B cell (primary cell): Measurements from ENCODE around the gene RILP. TPM values are rescaled to one million over a fixed set of nuclear protein-coding genes. Genes with fewer than 3 reads are reported as not detected.

ENCODE experiments used
- ATAC-seq: fragments of 200-7000 bp; cut with Tn5 transposase; one replicate; pipeline ENCODE4 v1.10.0; 2021; ENCODE audit warnings: low read depth, mild to moderate bottlenecking, moderate number of reproducible peaks, moderate library complexity
- CTCF ChIA-PET: fragments of 350-600 bp; sonication (Branson Sonifier 250); formaldehyde crosslinking; loops from one replicate; lab custom pipeline; 2021; ENCODE audit warnings: antibody characterized with exemption, inconsistent platforms; lab: Charles Lee
- POLR2A ChIA-PET: fragments of 350-600 bp; sonication (Branson Sonifier 250); formaldehyde crosslinking; loops from one replicate; lab custom pipeline; 2021; ENCODE audit warnings: antibody characterized with exemption; lab: Charles Lee
- DNase-seq: peaks from one replicate; pipeline ENCODE4 v3.0.0; 2013
- H2AFZ ChIP-seq: 2 replicates; pipeline ENCODE4 v1.6.1; 2012; ENCODE audit warnings: mild to moderate bottlenecking, low read depth, low read length; ENCODE audit not compliant: insufficient read depth, poor library complexity, severe bottlenecking
- H3K27ac ChIP-seq, 2 donors: 1 replicate in 1 of 2; 2 replicates in 1 of 2; pipeline ENCODE4 v1.5.1; 2012 to 2013; ENCODE audit warnings: low read length in 2 of 2, mild to moderate bottlenecking in 2 of 2, moderate library complexity in 1 of 2
- H3K27me3 ChIP-seq, 4 experiments: fragments of 200-600 bp in 1 of 4; sonication (generic) in 1 of 4; replicated peaks in 1 of 4; 1 replicate in 2 of 4; 2 replicates in 2 of 4; pipeline versions ENCODE4 v1.6.1 to v1.7.0; 2013 to 2016; ENCODE audit warnings: low read length in 3 of 4, mild to moderate bottlenecking in 2 of 4, mixed read lengths in 1 of 4, moderate library complexity in 1 of 4; ENCODE audit not compliant: insufficient read depth in 4 of 4, control insufficient read depth in 3 of 4; ENCODE audit errors: control extremely low read depth in 1 of 4
- H3K36me3 ChIP-seq, 2 experiments: replicated peaks in 1 of 2; 1 replicate in 1 of 2; 2 replicates in 1 of 2; pipeline versions ENCODE4 v1.6.1 to v1.7.1; 2013; ENCODE audit warnings: low read length in 1 of 2; ENCODE audit not compliant: insufficient read depth in 2 of 2, control insufficient read depth in 1 of 2; ENCODE audit errors: control extremely low read depth in 1 of 2, extremely low read depth in 1 of 2
- H3K4me1 ChIP-seq, 2 donors: fragments of 200-600 bp in 1 of 2; sonication (generic) in 1 of 2; 1 replicate in 1 of 2; 2 replicates in 1 of 2; pipeline versions ENCODE4 v1.5.1 to v1.6.1; 2013 to 2017; ENCODE audit warnings: low read length in 2 of 2; ENCODE audit not compliant: control insufficient read depth in 2 of 2, insufficient read depth in 2 of 2
- H3K4me2 ChIP-seq: replicated peaks from 2 replicates; pipeline ENCODE3; 2012; ENCODE audit warnings: mild to moderate bottlenecking, low read depth, low read length; ENCODE audit not compliant: poor library complexity, severe bottlenecking
- H3K4me3 ChIP-seq, 5 experiments: fragments of 200-600 bp in 1 of 5; sonication (generic) in 1 of 5; 1 replicate in 3 of 5; 2 replicates in 2 of 5; pipeline versions ENCODE4 v1.5.1 to v1.7.0; 2011 to 2016; ENCODE audit warnings: low read length in 4 of 5, mild to moderate bottlenecking in 4 of 5, low read depth in 2 of 5, control low read depth in 1 of 5, moderate library complexity in 1 of 5; ENCODE audit not compliant: insufficient read depth in 1 of 5; ENCODE audit errors: control extremely low read depth in 1 of 5, extremely low read depth in 1 of 5
- H3K79me2 ChIP-seq: fragments of 200-600 bp; sonication (generic); one replicate; pipeline ENCODE4 v1.6.0; 2016; ENCODE audit warnings: low read length; ENCODE audit not compliant: control insufficient read depth, insufficient read depth
- H3K9ac ChIP-seq: fragments of 200-600 bp; sonication (generic); 2 replicates; pipeline ENCODE4 v1.6.1; 2017; ENCODE audit warnings: mild to moderate bottlenecking, low read length, moderate library complexity
- H3K9me3 ChIP-seq, 3 donors: one replicate each; pipeline versions ENCODE4 v1.6.1 to v1.7.1; 2013; ENCODE audit warnings: low read length in 2 of 3; ENCODE audit not compliant: control insufficient read depth in 2 of 3, insufficient read depth in 1 of 3; ENCODE audit errors: control extremely low read depth in 1 of 3
- H4K20me1 ChIP-seq: 2 replicates; pipeline ENCODE4 v1.6.0; 2012; ENCODE audit warnings: mild to moderate bottlenecking, low read length; ENCODE audit not compliant: insufficient read depth, control insufficient read depth, poor library complexity, severe bottlenecking
- H3K27ac Mint-ChIP-seq: one replicate; pipeline ENCODE4 v1.8.0; 2021; ENCODE audit warnings: mixed read lengths
- H3K27me3 Mint-ChIP-seq: one replicate; pipeline ENCODE4 v1.8.0; 2021; ENCODE audit warnings: mixed read lengths
- H3K4me1 Mint-ChIP-seq: one replicate; pipeline ENCODE4 v1.8.0; 2021; ENCODE audit warnings: mixed read lengths
- H3K4me3 Mint-ChIP-seq: one replicate; pipeline ENCODE4 v1.8.0; 2021; ENCODE audit warnings: mixed read lengths
- H3K9me3 Mint-ChIP-seq: one replicate; pipeline ENCODE4 v1.8.0; 2022; ENCODE audit warnings: mixed read lengths; ENCODE audit not compliant: insufficient read depth
- CTCF ChIP-seq: fragments of 200-600 bp; IDR thresholded peaks from one replicate; pipeline ENCODE4 v1.8.0; 2022; ENCODE audit warnings: antibody characterized with exemption, mild to moderate bottlenecking
- EZH2 ChIP-seq: IDR thresholded peaks from 2 replicates; pipeline ENCODE4 v1.6.1; 2012; ENCODE audit warnings: borderline replicate concordance, low read depth, mild to moderate bottlenecking, moderate library complexity, low read length; ENCODE audit not compliant: insufficient read depth, poor library complexity, severe bottlenecking
- WGBS: methylation state at CpG from one replicate; pipeline ENCODE4 v1.1.5; 2013; ENCODE audit warnings: missing lambda C conversion rate; ENCODE audit not compliant: insufficient coverage; 5-methylcytosine and 5-hydroxymethylcytosine counted together
- intact Hi-C: fragments of 100-400 bp; cut with micrococcal nuclease; formaldehyde crosslinking; loops from one replicate; pipeline ENCODE4 v1.10.0; 2022
- polyA minus RNA-seq: library from RNA; depleted of rRNA, polyadenylated mRNA; stranded (reverse); fragments of >200 nt; gene quantifications from 2 replicates; pipeline ENCODE4 v1.2.3, GENCODE V29; 2012
- polyA plus RNA-seq: library from polyadenylated mRNA; depleted of rRNA; stranded (reverse); fragments of >200 nt; gene quantifications from 2 replicates; pipeline ENCODE4 v1.2.3, GENCODE V29; 2012
- total RNA-seq, 2 donors: library from RNA; stranded (reverse); fragments of 120-200 nt in 1 of 2; gene quantifications; 1 replicate in 1 of 2; 2 replicates in 1 of 2; pipeline versions ENCODE4 v1.2.3 to v1.2.4, GENCODE V29; 2013 to 2022

Gene RILP, protein sequence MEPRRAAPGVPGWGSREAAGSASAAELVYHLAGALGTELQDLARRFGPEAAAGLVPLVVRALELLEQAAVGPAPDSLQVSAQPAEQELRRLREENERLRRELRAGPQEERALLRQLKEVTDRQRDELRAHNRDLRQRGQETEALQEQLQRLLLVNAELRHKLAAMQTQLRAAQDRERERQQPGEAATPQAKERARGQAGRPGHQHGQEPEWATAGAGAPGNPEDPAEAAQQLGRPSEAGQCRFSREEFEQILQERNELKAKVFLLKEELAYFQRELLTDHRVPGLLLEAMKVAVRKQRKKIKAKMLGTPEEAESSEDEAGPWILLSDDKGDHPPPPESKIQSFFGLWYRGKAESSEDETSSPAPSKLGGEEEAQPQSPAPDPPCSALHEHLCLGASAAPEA
- total RNA-seq (7.0 and 9.4 TPM in 2 replicates), polyA plus RNA-seq (1.1 and 2.0 TPM in 2 replicates), polyA minus RNA-seq (0.43 and 3.5 TPM in 2 replicates)
- total RNA-seq (2013), result 1.3 TPM

- peaks cover 0 to 48% of the 10 kb centered on the region in 2 experiments for H3K36me3 ChIP-seq
- TF ChIP-seq CTCF, result no peak
- no peaks in the 10 kb centered on the region for H3K79me2 ChIP-seq
- POLR2A ChIA-PET, result interaction anchor here (0.8 to 4.1 kb wide), 10 partner anchors 9 to 133 kb away, joined by 3 to 77 read pairs (median 6); partner anchors contain the start of genes INPP5K and SLC43A2
- peak within 1 kb of the TSS; percentile 88 for H2AFZ ChIP-seq
- intact Hi-C loops, result loop anchor here (1.0 to 5.0 kb wide), 6 partner anchors 19 to 393 kb away; partner anchors contain the start of genes INPP5K and PRPF8
- Mint-ChIP-seq H3K27me3 (no peaks in the 10 kb centered on the region), H3K4me1 (peaks cover 22% of the 10 kb centered on the region), H3K27ac (peak within 1 kb of the TSS; percentile 75), H3K4me3 (peak within 1 kb of the TSS; percentile 79), H3K9me3 (no peaks in the 10 kb centered on the region)
- ATAC-seq (no peak), DNase-seq (peak; percentile 47)
- peak within 1 kb of the TSS in 4 of 5 experiments; percentile 47 to 75 (median 60) for H3K4me3 ChIP-seq
- CTCF ChIA-PET, result interaction anchor here (0.6 to 7.8 kb wide), 16 partner anchors 9 to 300 kb away, joined by 3 to 135 read pairs (median 5); partner anchors contain the start of genes PRPF8 and SLC43A2
- WGBS, result 55% methylated on average over 16 of the region's 23 CpGs
- H3K9ac ChIP-seq, result peak within 1 kb of the TSS; percentile 68
- no peaks in the 10 kb centered on the region for H3K27me3 ChIP-seq
- H3K9me3 ChIP-seq, result no peaks in the 10 kb centered on the region
- H4K20me1 ChIP-seq, result peaks cover 26% of the 10 kb centered on the region
- H3K27ac ChIP-seq, result peak within 1 kb of the TSS in 1 of 2 donors; percentile 37
- peaks cover 18 to 29% of the 10 kb centered on the region in 2 donors for H3K4me1 ChIP-seq
- H3K4me2 ChIP-seq, result peak within 1 kb of the TSS; percentile 98
Observed at GRCh38 chr17:1649844-1650501, at the start of gene RILP. Gene RILP (minus strand): TSS chr17:1649866. CDS start chr17:1649804, 62 bp downstream.

DNA sequence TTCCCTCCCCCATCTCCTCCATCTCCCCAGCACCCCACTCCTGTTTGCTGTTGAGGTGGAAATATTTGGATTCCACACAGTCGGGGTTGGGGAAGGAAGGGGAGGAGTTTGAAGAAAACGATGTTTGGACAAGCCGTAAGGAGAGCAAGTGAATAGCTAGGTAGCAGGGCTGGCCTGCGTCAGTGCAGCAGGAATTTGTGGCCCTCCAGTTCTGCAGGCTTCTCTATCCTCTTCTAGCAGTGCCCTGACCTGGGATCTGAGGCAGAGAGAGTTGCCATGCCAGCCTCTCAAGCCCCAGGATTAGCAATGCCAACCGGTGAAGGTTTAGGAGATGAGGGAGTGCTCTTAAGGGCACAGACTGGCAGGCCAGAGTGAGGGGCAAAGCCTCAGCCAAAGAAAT, 48.0 kb upstream of the RILP start:
- TF ChIP-seq EZH2, result no peak
- TF ChIP-seq CTCF, result no peak
- ChIA-PET CTCF (no interaction called here), POLR2A (interaction anchor here (0.7 kb wide), 1 partner anchor 72 kb away, joined by 9 read pairs; no protein-coding TSS in a partner anchor)
- DNase-seq (no peak), ATAC-seq (no peak)
- H3K27me3 Mint-ChIP-seq, result peaks cover 7% of the 10 kb centered on the region
- no peaks in the 10 kb centered on the region for H3K9me3 Mint-ChIP-seq
- WGBS, result 72% methylated on average over 4 of the region's 5 CpGs
- Histone ChIP-seq H2AFZ (no peak overlapping the region), H3K9ac (no peak overlapping the region), H3K79me2 (no peaks in the 10 kb centered on the region), H4K20me1 (no peaks in the 10 kb centered on the region), H3K4me1 (no peaks in the 10 kb centered on the region), H3K27ac (no peak overlapping the region), H3K4me3 (no peak overlapping the region), H3K9me3 (no peaks in the 10 kb centered on the region), H3K27me3 (peaks cover 0 to 3% (median 0%) of the 10 kb centered on the region in 4 experiments), H3K4me2 (no peak overlapping the region), H3K36me3 (no peaks in the 10 kb centered on the region)
- H3K4me3 Mint-ChIP-seq, result no peak overlapping the region
- no peaks in the 10 kb centered on the region for H3K4me1 Mint-ChIP-seq
- intact Hi-C loops, result no loop called here
- H3K27ac Mint-ChIP-seq, result no peak overlapping the region
